ENCODE results near the gene ATP8B4.
A peak's percentile ranks its signal among the peaks of the same experiment; 100 is the strongest.

The ATP8B4 gene

DNA sequence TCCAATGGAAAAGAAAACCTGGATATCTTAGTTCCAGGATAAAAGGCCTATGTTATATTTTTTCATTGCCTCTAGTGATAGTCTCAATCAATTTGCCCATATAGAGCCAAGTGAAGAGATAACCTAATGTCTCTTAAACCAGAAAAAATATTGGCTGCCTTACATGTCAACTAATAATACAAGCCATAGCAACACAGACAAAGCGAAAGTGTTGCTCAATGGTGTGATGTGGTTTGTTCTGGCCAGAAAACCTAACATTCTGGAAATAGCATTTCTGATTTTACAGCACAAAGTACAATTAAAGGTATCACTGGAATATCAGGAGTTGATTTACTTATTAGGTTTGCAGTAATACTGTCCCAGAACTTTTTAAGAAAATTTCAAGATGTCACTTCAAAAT lies 101.5 kb downstream of the ATP8B4 start:
- H3K36me3 ChIP-seq (ENCODE audit: low read depth): no peaks in the 10 kb centered on the region
- H3K27ac ChIP-seq (ENCODE audit: poor library complexity, severe bottlenecking): no peak overlapping the region
- no peaks in the 10 kb centered on the region for H3K4me1 ChIP-seq (ENCODE audit: insufficient read depth, poor library complexity, severe bottlenecking)
- ATAC-seq (ENCODE audit: low read depth) (no peak), DNase-seq (ENCODE audit: low spot score) (no peak)
- no peak overlapping the region for H3K4me3 ChIP-seq (ENCODE audit: severe bottlenecking)
- TF ChIP-seq, protein P1, sequence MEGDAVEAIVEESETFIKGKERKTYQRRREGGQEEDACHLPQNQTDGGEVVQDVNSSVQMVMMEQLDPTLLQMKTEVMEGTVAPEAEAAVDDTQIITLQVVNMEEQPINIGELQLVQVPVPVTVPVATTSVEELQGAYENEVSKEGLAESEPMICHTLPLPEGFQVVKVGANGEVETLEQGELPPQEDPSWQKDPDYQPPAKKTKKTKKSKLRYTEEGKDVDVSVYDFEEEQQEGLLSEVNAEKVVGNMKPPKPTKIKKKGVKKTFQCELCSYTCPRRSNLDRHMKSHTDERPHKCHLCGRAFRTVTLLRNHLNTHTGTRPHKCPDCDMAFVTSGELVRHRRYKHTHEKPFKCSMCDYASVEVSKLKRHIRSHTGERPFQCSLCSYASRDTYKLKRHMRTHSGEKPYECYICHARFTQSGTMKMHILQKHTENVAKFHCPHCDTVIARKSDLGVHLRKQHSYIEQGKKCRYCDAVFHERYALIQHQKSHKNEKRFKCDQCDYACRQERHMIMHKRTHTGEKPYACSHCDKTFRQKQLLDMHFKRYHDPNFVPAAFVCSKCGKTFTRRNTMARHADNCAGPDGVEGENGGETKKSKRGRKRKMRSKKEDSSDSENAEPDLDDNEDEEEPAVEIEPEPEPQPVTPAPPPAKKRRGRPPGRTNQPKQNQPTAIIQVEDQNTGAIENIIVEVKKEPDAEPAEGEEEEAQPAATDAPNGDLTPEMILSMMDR (IDR thresholded peaks at IDR 0.05; ENCODE audit: poor library complexity, severe bottlenecking): no peak
- H3K9me3 ChIP-seq (ENCODE audit: severe bottlenecking): no peaks in the 10 kb centered on the region
- H3K27me3 ChIP-seq (ENCODE audit: insufficient read depth, poor library complexity, severe bottlenecking): peaks cover 4% of the 10 kb centered on the region

DNA sequence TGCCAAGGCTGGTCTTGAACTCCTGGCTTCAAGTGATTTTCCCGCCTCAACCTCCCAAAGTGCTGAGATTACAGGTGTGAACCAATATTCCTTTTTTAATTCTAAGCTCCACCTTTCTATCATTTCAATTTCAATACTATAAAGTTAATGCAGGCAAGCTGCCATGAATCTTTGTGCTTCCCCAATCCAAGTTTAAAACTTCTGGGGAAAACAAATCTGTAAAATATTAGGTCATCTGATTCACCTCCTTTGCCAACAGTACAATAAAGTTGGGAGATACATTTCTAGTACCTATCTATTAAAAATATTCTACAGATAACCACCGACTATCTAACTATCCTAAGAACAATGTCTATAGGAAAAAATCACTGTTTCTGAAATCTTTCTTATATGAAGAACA lies 102.1 kb downstream of the ATP8B4 start:
- ATAC-seq (ENCODE audit: low read depth): no peak
- Histone ChIP-seq H3K36me3 (ENCODE audit: low read depth) (no peaks in the 10 kb centered on the region), H3K4me3 (ENCODE audit: severe bottlenecking) (no peak overlapping the region), H3K27me3 (ENCODE audit: insufficient read depth, poor library complexity, severe bottlenecking) (peaks cover 4% of the 10 kb centered on the region), H3K9me3 (ENCODE audit: severe bottlenecking) (no peaks in the 10 kb centered on the region), H3K4me1 (ENCODE audit: insufficient read depth, poor library complexity, severe bottlenecking) (no peaks in the 10 kb centered on the region), H3K27ac (ENCODE audit: poor library complexity, severe bottlenecking) (no peak overlapping the region)
- TF ChIP-seq, protein P1 (IDR thresholded peaks at IDR 0.05; ENCODE audit: poor library complexity, severe bottlenecking): no peak
- DNase-seq (ENCODE audit: low spot score): no peak

DNA sequence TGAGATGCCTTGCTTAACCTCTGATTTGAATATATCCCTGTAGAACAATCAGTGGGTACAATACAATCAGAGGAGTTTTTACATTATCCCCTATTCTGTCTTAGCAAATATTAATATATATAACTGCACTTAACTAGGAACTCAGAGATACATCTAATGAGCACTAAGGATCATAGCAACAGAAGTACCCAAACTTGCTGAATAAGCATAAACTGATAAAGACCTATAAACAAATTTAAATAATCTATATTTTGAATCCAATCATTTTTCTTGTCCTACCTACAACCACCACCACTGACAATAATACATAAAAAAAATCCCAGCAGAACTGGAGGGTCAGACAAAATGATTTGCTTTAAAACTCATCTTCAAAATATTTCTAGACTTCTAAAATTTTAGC lies 106.2 kb downstream of the ATP8B4 start:
- ATAC-seq (ENCODE audit: low read depth) (no peak), DNase-seq (ENCODE audit: low spot score) (no peak)
- TF ChIP-seq, protein P1 (IDR thresholded peaks at IDR 0.05; ENCODE audit: poor library complexity, severe bottlenecking): no peak
- Histone ChIP-seq H3K36me3 (ENCODE audit: low read depth) (no peaks in the 10 kb centered on the region), H3K4me1 (ENCODE audit: insufficient read depth, poor library complexity, severe bottlenecking) (no peaks in the 10 kb centered on the region), H3K27ac (ENCODE audit: poor library complexity, severe bottlenecking) (no peak overlapping the region), H3K9me3 (ENCODE audit: severe bottlenecking) (no peaks in the 10 kb centered on the region), H3K4me3 (ENCODE audit: severe bottlenecking) (no peak overlapping the region), H3K27me3 (ENCODE audit: insufficient read depth, poor library complexity, severe bottlenecking) (peaks cover 4% of the 10 kb centered on the region)

- no peak overlapping the region for H3K4me3 ChIP-seq (ENCODE audit: severe bottlenecking)
- TF ChIP-seq, protein P1 (IDR thresholded peaks at IDR 0.05; ENCODE audit: poor library complexity, severe bottlenecking): no peak
- H3K4me1 ChIP-seq (ENCODE audit: insufficient read depth, poor library complexity, severe bottlenecking): no peaks in the 10 kb centered on the region
- no peaks in the 10 kb centered on the region for H3K27me3 ChIP-seq (ENCODE audit: insufficient read depth, poor library complexity, severe bottlenecking)
- DNase-seq (ENCODE audit: low spot score) (no peak), ATAC-seq (ENCODE audit: low read depth) (no peak)
- no peaks in the 10 kb centered on the region for H3K9me3 ChIP-seq (ENCODE audit: severe bottlenecking)
- no peaks in the 10 kb centered on the region for H3K36me3 ChIP-seq (ENCODE audit: low read depth)
- no peak overlapping the region for H3K27ac ChIP-seq (ENCODE audit: poor library complexity, severe bottlenecking)
These were observed 109.4 kb downstream of the ATP8B4 start for GRCh38 chr15:50009634-50010033.

DNA sequence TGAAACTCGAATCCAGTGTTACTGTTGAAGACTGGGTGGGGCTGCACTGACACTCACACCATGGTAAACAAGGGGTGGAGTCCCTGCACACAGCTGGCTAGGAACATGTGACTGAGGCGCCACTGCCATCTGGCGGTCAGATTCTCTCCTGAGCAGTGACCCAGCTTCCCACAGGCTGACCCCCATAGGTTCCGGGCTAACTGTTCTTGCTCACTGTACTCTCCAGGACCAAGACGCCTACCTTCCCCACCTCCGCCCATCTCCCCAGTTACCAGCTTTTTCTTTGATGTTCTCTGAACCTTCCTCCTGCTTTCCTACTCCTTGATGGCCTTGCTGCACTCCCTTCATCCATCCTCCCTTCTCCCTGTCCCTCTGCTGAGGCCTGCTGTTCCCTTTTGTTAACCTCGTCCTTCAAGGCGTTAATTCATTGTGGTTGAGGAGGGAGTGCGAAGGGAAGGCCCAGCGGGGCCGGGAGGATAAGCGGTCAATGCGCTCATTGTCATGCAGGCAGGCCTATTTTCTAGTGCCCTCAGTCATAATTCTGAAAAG lies 115.2 kb downstream of the ATP8B4 start:
- H3K4me1 ChIP-seq (ENCODE audit: insufficient read depth, poor library complexity, severe bottlenecking): no peaks in the 10 kb centered on the region
- ATAC-seq (ENCODE audit: low read depth) (peak; percentile 100), DNase-seq (ENCODE audit: low spot score) (peak; percentile 88)
- no peaks in the 10 kb centered on the region for H3K27me3 ChIP-seq (ENCODE audit: insufficient read depth, poor library complexity, severe bottlenecking)
- no peak overlapping the region for H3K4me3 ChIP-seq (ENCODE audit: severe bottlenecking)
- TF ChIP-seq, protein P1 (IDR thresholded peaks at IDR 0.05; ENCODE audit: poor library complexity, severe bottlenecking): peak; percentile 98
- H3K36me3 ChIP-seq (ENCODE audit: low read depth): no peaks in the 10 kb centered on the region
- H3K9me3 ChIP-seq (ENCODE audit: severe bottlenecking): no peaks in the 10 kb centered on the region
- H3K27ac ChIP-seq (ENCODE audit: poor library complexity, severe bottlenecking): no peak overlapping the region
